ENCODE measurements around the gene CDCA5.

The CDCA5 gene

DNA sequence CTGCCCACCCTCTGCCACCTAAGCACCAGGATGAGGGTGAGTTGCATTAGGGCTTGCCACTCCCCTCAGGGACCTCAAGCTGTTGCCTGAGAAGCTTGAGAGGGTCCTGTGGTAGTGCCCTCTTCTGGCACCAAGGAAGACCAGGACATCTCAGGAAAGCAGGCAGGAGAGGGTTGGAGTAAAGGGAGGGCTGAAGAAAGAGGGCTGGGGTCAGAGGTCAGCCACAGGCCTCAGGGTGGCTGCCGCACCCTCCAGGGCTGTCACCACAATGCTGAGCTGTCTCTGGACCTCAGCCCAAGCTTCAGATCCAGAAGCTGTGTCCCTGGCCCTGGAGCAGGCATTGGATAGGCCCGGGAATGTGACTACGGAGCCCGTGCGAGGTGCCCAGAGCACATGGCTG lies 38.8 kb downstream of the CDCA5 start:
- no peak for DNase-seq (ENCODE audit: low read depth)
- in situ Hi-C loops (cut with HindIII; ENCODE audit: low sequenced_read_pairs): no loop called here
- H3K4me3 ChIP-seq (ENCODE audit: low read depth, low read length): no peak overlapping the region
- TF ChIP-seq, protein P1, sequence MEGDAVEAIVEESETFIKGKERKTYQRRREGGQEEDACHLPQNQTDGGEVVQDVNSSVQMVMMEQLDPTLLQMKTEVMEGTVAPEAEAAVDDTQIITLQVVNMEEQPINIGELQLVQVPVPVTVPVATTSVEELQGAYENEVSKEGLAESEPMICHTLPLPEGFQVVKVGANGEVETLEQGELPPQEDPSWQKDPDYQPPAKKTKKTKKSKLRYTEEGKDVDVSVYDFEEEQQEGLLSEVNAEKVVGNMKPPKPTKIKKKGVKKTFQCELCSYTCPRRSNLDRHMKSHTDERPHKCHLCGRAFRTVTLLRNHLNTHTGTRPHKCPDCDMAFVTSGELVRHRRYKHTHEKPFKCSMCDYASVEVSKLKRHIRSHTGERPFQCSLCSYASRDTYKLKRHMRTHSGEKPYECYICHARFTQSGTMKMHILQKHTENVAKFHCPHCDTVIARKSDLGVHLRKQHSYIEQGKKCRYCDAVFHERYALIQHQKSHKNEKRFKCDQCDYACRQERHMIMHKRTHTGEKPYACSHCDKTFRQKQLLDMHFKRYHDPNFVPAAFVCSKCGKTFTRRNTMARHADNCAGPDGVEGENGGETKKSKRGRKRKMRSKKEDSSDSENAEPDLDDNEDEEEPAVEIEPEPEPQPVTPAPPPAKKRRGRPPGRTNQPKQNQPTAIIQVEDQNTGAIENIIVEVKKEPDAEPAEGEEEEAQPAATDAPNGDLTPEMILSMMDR (IDR thresholded peaks at IDR 0.05; ENCODE audit: low read depth, low read length, missing control alignments): no peak

GRCh38 chr11:65043881-65044501 lies 39.8 kb downstream of the CDCA5 start:
- no peak overlapping the region for H3K4me3 ChIP-seq (ENCODE audit: low read depth, low read length)
- DNase-seq (ENCODE audit: low read depth): no peak
- in situ Hi-C loops (cut with HindIII; ENCODE audit: low sequenced_read_pairs): no loop called here
- TF ChIP-seq, protein P1 (IDR thresholded peaks at IDR 0.05; ENCODE audit: low read depth, low read length, missing control alignments): no peak

DNA sequence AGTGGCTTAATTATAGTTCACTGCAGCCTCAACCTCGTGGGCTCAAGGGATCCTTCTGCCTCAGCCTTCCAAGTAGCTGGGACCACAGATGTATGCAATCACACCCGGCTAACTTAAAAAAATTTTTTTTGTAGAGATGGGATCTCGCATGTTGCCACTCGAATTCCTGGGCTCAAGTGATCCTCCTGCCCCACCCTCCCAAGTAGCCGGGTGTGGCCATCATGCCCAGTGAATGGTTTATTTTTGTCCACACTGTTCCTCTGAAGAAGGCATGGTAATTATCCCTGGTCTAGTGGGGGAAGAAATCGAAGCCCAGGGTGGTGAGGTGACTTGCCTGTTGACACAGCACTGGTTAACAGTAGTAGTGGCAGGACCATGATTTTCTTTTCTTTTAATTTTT lies 40.9 kb downstream of the CDCA5 start:
- TF ChIP-seq, protein P1 (IDR thresholded peaks at IDR 0.05; ENCODE audit: low read depth, low read length, missing control alignments): no peak
- DNase-seq (ENCODE audit: low read depth): no peak
- no peak overlapping the region for H3K4me3 ChIP-seq (ENCODE audit: low read depth, low read length)
- in situ Hi-C loops (cut with HindIII; ENCODE audit: low sequenced_read_pairs): no loop called here

DNA sequence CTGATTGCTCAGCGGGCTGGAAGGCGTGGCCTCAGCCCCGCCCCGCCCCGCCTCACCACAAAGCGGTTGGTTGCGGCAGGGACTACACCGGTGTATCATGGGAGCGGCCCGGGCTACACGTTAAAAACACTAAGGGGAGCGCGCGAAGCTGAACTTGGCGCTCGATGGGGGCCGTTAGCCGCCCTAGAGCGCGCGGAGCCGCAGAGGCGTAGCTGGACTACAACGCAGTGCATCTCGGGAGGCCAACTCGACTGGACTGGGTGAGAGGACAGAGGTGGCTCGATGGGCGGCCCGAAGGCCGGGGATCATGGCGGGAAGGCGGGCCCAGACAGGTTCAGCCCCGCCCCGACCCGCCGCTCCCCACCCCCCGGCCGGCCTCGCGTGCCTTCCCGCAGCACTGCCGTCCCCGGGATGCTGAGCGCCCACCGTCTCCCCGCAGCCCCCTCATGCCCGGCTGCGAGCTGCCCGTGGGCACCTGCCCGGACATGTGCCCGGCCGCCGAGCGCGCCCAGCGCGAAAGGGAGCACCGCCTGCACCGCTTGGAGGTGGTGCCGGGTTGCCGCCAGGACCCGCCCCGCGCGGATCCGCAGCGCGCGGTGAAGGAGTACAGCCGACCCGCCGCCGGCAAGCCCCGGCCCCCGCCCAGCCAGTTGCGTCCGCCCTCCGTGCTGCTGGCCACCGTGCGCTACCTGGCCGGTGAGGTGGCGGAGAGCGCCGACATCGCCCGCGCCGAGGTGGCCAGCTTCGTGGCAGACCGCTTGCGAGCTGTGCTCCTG lies 42.8 kb downstream of the CDCA5 start, which contains the start of gene SAC3D1:
Gene SAC3D1, plus strand, starts transcription at position 364 of the 776 bp plus-strand sequence. Its CDS starts 83 bp downstream, at position 447.
- TF ChIP-seq, protein P1 (IDR thresholded peaks at IDR 0.05; ENCODE audit: low read depth, low read length, missing control alignments): no peak
- in situ Hi-C loops (cut with HindIII; ENCODE audit: low sequenced_read_pairs): no loop called here
- peak within 1 kb of the TSS; percentile 64 for H3K4me3 ChIP-seq (ENCODE audit: low read depth, low read length)
- peak; percentile 85 for DNase-seq (ENCODE audit: low read depth)

- in situ Hi-C loops (cut with HindIII; ENCODE audit: low sequenced_read_pairs): no loop called here
These were observed 43.4 kb downstream of the CDCA5 start for GRCh38 chr11:65040520-65040846.

DNA sequence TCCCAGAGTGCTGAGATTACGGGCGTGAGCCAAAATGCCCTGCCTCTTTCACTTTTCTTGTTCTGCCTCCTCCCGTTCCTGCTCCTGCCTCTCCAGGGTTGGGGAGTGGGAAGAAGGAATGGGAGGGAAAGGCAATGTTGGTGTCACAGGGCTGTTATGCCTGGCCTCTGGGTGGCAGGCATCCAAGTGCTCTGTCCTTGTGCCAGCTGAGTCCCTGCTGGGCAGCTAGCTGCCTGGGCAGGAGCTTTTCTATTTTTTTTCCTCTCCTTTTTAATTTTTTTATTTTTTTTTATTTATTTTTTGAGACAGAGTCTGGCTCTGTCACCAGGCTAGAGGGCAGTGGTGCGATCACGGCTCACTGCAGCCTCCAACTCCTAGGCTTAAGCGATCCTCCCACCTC lies 46.9 kb downstream of the CDCA5 start:
- no peak overlapping the region for H3K4me3 ChIP-seq (ENCODE audit: low read depth, low read length)
- in situ Hi-C loops (cut with HindIII; ENCODE audit: low sequenced_read_pairs): no loop called here
- DNase-seq (ENCODE audit: low read depth): no peak
- TF ChIP-seq, protein P1 (IDR thresholded peaks at IDR 0.05; ENCODE audit: low read depth, low read length, missing control alignments): no peak

More at GRCh38 chr11:65040520-65040846, 43.4 kb downstream of the CDCA5 start:
- no peak for DNase-seq (ENCODE audit: low read depth)
- TF ChIP-seq, protein P1 (IDR thresholded peaks at IDR 0.05; ENCODE audit: low read depth, low read length, missing control alignments): no peak
- peak overlapping the region; percentile 64 for H3K4me3 ChIP-seq (ENCODE audit: low read depth, low read length)

Measured in astrocyte of the cerebellum (primary cell).